Measurements from ENCODE around the gene TROAP.

TROAP gene

DNA sequence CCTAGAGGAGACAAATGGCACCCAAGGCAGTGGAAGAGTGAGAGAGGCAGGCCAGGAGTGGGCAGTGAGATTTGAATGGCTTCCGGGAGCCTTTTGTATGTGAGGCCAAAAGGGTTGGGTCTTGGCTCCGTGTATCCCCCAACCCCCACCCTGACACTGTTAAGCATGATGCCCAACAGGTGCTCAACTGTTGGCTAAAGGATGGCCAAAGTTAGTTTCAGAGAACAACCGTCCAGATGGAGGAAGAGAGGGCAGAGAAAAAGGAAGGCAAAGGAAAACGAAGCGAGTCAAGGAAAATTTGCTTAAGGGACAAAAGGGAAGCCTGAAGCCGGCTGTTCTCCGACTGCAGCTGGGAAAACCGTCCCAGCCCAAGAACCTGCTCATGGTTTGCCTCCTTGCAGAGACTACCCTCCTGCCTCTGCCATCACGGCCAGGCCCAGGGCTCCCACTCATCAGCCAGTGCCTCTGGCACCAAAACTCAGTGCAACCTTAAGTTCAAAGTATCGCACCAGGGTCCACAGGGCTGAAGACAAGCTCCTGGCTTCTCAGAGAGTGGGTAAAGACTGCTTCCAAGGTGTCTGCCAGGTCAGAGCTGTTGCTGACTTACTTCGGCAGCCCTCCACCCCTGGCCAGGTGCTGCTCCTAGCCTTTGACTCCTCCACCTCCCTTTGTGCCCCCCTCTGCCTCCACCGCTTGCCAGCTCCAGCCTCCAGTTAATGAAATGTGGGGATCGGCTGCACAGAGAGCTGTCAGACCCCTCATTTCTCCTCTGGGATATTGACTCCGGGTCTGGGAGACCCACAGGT lies 18.1 kb downstream of the TROAP start:
- H3K4me3 ChIP-seq (ENCODE audit: low read depth, low read length) = no peak overlapping the region
- no peak for DNase-seq (ENCODE audit: low read depth)
- TF ChIP-seq, protein P1, sequence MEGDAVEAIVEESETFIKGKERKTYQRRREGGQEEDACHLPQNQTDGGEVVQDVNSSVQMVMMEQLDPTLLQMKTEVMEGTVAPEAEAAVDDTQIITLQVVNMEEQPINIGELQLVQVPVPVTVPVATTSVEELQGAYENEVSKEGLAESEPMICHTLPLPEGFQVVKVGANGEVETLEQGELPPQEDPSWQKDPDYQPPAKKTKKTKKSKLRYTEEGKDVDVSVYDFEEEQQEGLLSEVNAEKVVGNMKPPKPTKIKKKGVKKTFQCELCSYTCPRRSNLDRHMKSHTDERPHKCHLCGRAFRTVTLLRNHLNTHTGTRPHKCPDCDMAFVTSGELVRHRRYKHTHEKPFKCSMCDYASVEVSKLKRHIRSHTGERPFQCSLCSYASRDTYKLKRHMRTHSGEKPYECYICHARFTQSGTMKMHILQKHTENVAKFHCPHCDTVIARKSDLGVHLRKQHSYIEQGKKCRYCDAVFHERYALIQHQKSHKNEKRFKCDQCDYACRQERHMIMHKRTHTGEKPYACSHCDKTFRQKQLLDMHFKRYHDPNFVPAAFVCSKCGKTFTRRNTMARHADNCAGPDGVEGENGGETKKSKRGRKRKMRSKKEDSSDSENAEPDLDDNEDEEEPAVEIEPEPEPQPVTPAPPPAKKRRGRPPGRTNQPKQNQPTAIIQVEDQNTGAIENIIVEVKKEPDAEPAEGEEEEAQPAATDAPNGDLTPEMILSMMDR (conservative IDR thresholded peaks at IDR 0.05; ENCODE audit: low read depth, low read length) = no peak

DNA sequence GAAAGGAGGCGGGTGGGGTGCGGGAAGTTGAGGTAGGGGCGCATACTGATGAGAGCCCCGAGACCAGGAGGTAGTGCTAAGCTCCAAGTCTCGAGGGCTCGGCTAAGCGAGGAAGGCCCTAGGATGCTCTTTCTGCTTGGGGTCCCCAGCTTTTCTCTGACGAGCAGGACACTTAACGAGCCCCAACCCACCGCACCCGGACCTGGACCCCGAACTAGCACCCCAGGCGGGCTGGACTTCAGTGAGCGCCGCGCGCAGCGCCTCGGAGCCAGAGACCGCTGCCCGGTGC lies 18.7 kb downstream of the TROAP start:
- no peak for DNase-seq (ENCODE audit: low read depth)
- H3K4me3 ChIP-seq (ENCODE audit: low read depth, low read length) = no peak overlapping the region
- TF ChIP-seq, protein P1 (conservative IDR thresholded peaks at IDR 0.05; ENCODE audit: low read depth, low read length) = no peak

DNA sequence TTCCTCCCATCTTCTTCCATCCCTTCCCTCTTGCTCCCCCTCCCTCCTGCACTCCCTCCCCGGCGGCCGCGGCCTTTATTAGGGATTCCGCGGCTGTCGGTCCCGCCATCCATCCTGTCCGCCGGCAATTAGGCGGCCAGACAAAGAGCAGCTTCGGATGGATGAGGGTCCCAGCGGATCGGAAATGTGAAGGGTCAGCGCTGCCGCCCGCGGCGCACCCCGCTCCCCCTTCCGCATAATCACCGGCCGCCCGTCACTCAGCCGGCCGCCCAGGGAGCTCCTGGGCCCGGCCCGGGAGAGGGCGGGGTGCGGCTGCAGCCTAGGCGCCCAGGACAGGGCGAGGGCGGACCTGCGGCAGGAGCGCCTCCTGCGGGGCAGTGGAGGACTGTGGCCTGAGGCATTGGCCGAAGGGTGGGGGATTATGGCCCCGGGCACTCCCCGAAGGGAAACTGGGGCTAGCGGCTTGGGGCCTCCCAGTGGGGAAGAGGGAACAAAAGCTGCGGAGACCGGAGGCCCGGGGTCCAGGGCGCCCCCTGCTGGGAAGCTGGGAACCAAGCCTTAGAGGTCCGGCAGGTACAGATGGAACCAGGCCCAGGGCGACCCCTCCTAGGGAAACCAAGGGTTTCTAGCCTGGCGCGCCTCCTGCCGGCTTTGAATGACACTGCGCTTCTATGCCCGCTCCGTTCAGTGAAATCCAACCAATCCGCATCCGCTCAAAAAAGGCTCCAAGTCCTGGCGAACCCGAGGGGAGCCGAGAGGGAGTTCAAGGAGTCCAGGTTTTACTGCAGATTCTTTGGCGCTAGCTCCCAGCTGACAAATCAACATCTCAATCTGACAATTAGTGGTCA lies 19.2 kb downstream of the TROAP start:
- peak overlapping the region; percentile 25 for H3K4me3 ChIP-seq (ENCODE audit: low read depth, low read length)
- peak; percentile 75 for DNase-seq (ENCODE audit: low read depth)
- TF ChIP-seq, protein P1 (conservative IDR thresholded peaks at IDR 0.05; ENCODE audit: low read depth, low read length) = peak; percentile 76

DNA sequence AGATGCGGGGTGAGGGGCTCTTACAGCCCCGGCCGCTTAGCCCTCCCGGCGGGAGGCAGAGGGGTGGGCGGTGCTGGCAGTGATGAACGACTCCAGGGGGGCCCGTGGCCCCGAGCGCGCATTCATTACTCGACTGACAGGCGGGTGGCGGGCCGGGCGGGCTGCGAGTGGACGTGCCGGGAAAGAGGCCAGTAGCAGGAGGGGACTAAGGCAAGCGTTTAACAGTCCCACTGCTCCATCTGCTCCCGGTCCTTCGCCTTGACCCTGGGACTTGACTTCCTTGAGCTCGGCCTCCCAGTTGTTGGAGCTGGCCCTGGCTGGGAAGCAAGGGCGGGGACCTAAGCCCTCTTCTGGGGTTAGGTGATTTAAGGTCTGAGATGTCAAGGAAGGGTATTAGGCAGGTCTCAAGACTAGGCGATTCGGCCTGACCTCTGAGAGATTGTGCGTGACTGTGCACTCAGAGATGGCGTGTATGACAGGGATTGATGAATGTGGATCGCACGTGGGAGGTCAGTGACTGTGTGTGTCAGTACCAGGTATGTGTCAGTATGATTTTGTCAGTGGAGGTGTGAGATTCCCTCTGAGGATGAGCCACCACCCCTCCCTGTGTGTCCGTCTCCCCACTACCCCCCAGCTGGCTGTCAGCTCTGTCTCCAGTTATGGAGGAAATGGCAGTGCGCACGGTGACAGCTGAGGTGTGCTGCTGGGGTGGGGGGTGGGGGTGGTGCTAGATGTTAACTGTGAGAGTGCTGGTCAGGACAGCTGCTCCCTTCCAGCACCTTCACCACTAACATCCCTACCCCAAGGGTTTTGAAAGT lies 20.1 kb downstream of the TROAP start:
- TF ChIP-seq, protein P1 (conservative IDR thresholded peaks at IDR 0.05; ENCODE audit: low read depth, low read length) = no peak
- no peak for DNase-seq (ENCODE audit: low read depth)
- H3K4me3 ChIP-seq (ENCODE audit: low read depth, low read length) = peak overlapping the region; percentile 20

DNA sequence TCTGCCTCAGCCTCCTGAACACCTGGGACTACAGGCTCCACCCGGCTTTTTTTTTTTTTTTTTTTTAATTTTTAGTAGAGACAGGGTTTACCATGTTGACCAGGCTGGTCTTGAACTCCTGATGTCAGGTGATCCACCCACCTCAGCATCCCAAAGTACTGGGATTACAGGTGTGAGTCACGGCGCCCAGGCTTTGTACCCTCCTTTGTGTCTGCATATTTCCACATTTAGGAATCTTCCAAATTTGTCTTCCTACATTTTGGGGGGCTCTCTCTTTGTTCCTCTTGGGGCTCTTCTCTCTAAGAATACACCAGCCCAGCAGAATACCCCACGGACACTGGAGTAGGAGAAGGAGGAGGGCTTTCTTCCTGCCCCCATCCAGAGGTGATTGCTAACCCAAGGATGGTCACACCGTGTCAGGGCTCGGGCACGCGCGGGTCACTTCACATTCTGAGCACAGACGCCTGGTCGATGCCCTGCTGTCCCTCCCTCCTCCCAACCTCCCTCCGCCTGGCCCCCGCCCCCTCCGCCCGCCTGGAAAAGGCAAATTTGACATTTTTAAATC lies 21.5 kb downstream of the TROAP start:
- no peak for DNase-seq (ENCODE audit: low read depth)
- TF ChIP-seq, protein P1 (conservative IDR thresholded peaks at IDR 0.05; ENCODE audit: low read depth, low read length) = no peak

DNA sequence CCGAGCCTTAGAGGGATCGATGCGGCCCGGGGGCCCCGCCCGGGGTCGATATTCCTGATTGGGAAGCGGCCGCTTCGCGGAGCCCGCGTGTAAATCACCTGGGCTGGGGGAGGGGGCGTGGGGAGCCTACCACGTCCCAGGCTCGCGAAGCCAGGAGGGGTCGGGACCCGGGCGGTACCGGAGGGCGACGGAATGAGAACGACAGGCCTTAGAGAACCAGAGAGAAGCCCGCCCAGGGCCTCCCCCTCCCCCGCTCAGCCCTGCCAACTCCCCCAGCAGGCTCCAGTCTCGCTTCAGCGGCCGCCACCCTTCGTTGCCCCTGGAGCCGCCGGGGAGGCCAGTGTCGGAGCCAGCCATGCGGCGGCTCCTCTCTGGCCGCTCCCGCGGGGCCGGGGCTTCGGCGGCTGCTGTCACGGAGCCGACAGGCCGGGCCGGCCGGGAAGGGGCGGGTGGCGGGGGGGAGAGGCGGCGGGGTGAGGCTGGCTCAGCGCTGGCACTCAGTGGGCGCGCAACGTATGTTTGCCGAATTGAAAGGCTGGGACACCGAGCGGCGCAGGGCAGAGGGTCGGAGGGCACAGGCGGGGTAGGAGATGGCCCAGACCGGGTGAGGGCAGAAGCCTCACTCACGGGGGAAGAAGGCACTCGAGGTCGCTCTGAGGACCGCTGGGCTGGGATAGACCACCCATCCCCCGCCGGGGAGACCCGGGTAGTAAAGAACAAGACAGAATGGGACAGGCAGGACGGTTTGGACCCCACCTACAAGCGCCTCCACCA lies 22.2 kb downstream of the TROAP start:
- TF ChIP-seq, protein P1 (conservative IDR thresholded peaks at IDR 0.05; ENCODE audit: low read depth, low read length) = no peak
- DNase-seq (ENCODE audit: low read depth) = no peak
- H3K4me3 ChIP-seq (ENCODE audit: low read depth, low read length) = peak overlapping the region; percentile 54

More for the DNA sequence above, 21.5 kb downstream of the TROAP start:
- H3K4me3 ChIP-seq (ENCODE audit: low read depth, low read length) = no peak overlapping the region

Data from choroid plexus epithelial cell (primary cell).